ENCODE results near the gene RNF126. TPM values are rescaled to one million over a fixed set of nuclear protein-coding genes. Genes with fewer than 3 reads are reported as not detected.

The RNF126 gene
- total RNA-seq, 1 experiment from 2014 or later = 44.8 TPM

GRCh38 chr19:618674-619285 is 44.2 kb downstream of the RNF126 start:
- no peak for DNase-seq
- TF ChIP-seq CTCF (IDR thresholded peaks at IDR 0.05; ENCODE audit: unreplicated experiment) = no peak
- H3K27me3 Mint-ChIP-seq (ENCODE audit: unreplicated experiment) = no peaks in the 10 kb centered on the region
- intact Hi-C loops (cut with micrococcal nuclease; ENCODE audit: unreplicated experiment) = no loop called here
- no peak overlapping the region for H3K27ac Mint-ChIP-seq (ENCODE audit: unreplicated experiment)
- H3K9me3 Mint-ChIP-seq (ENCODE audit: low read depth, unreplicated experiment) = no peaks in the 10 kb centered on the region
- H3K4me3 Mint-ChIP-seq (ENCODE audit: low read depth, unreplicated experiment) = no peak overlapping the region
- H3K36me3 Mint-ChIP-seq (ENCODE audit: insufficient read depth, unreplicated experiment) = peaks cover 22% of the 10 kb centered on the region
- no peaks in the 10 kb centered on the region for H3K4me1 Mint-ChIP-seq (ENCODE audit: low read depth, unreplicated experiment)
- CTCF ChIA-PET = no interaction called here
- BruUV-seq (replicated peaks) = no TSS peak

- H3K27me3 Mint-ChIP-seq (ENCODE audit: unreplicated experiment) = no peaks in the 10 kb centered on the region
- no peaks in the 10 kb centered on the region for H3K9me3 Mint-ChIP-seq (ENCODE audit: low read depth, unreplicated experiment)
- BruUV-seq (replicated peaks) = no TSS peak
- CTCF ChIA-PET = no interaction called here
- no peak for TF ChIP-seq CTCF (IDR thresholded peaks at IDR 0.05; ENCODE audit: unreplicated experiment)
- DNase-seq = no peak
- H3K27ac Mint-ChIP-seq (ENCODE audit: unreplicated experiment) = no peak overlapping the region
- H3K4me3 Mint-ChIP-seq (ENCODE audit: low read depth, unreplicated experiment) = no peak overlapping the region
- H3K4me1 Mint-ChIP-seq (ENCODE audit: low read depth, unreplicated experiment) = no peaks in the 10 kb centered on the region
- intact Hi-C loops (cut with micrococcal nuclease; ENCODE audit: unreplicated experiment) = no loop called here
- H3K36me3 Mint-ChIP-seq (ENCODE audit: insufficient read depth, unreplicated experiment) = peaks cover 17% of the 10 kb centered on the region
Observed at GRCh38 chr19:618247-618619, 44.8 kb downstream of the RNF126 start.

GRCh38 chr19:617551-618246 is 45.3 kb downstream of the RNF126 start:
- H3K36me3 Mint-ChIP-seq (ENCODE audit: insufficient read depth, unreplicated experiment) = peaks cover 22% of the 10 kb centered on the region
- CTCF ChIA-PET = no interaction called here

GRCh38 chr19:616747-617526 is 46.1 kb downstream of the RNF126 start:
- CTCF ChIA-PET = no interaction called here
- no TSS peak for BruUV-seq (replicated peaks)
- TF ChIP-seq CTCF (IDR thresholded peaks at IDR 0.05; ENCODE audit: unreplicated experiment) = no peak
- intact Hi-C loops (cut with micrococcal nuclease; ENCODE audit: unreplicated experiment) = no loop called here
- Mint-ChIP-seq H3K9me3 (ENCODE audit: low read depth, unreplicated experiment) (no peaks in the 10 kb centered on the region), H3K27me3 (ENCODE audit: unreplicated experiment) (no peaks in the 10 kb centered on the region), H3K36me3 (ENCODE audit: insufficient read depth, unreplicated experiment) (peaks cover 24% of the 10 kb centered on the region), H3K27ac (ENCODE audit: unreplicated experiment) (no peak overlapping the region), H3K4me1 (ENCODE audit: low read depth, unreplicated experiment) (no peaks in the 10 kb centered on the region), H3K4me3 (ENCODE audit: low read depth, unreplicated experiment) (no peak overlapping the region)
- DNase-seq = no peak

More at GRCh38 chr19:617551-618246, 45.3 kb downstream of the RNF126 start:
- Mint-ChIP-seq H3K27me3 (ENCODE audit: unreplicated experiment) (no peaks in the 10 kb centered on the region), H3K4me3 (ENCODE audit: low read depth, unreplicated experiment) (no peak overlapping the region), H3K4me1 (ENCODE audit: low read depth, unreplicated experiment) (no peaks in the 10 kb centered on the region), H3K27ac (ENCODE audit: unreplicated experiment) (no peak overlapping the region), H3K9me3 (ENCODE audit: low read depth, unreplicated experiment) (no peaks in the 10 kb centered on the region)
- no peak for TF ChIP-seq CTCF (IDR thresholded peaks at IDR 0.05; ENCODE audit: unreplicated experiment)
- no peak for DNase-seq
- BruUV-seq (replicated peaks) = no TSS peak
- intact Hi-C loops (cut with micrococcal nuclease; ENCODE audit: unreplicated experiment) = no loop called here
